ENCODE results near the gene PDE6A. TPM values are rescaled to one million over a fixed set of nuclear protein-coding genes. Genes with fewer than 3 reads are reported as not detected.

Gene PDE6A
- total RNA-seq, 1 donor from 2014 or later: 0.35 TPM

DNA sequence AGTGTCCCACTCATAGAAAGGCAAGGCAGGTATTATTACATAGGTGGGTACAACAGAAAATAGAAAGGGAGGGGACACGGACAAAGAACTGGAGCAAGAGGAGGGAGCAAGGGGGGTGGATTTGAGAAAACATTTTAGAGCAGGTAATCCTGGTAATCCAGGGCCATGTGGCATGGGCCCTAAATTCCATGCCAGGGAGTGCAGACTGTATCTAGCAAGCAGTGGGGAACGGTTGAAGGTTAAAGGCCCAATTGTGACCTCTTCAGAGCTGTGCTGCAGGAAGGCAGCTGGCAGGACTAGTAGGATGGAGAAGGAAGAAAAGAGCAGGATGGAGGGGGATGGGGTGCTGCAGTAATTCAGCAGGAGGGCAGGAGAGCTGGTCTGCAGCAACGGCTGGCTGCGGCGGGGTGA lies 75.2 kb downstream of the PDE6A start:
- no peak for DNase-seq (ENCODE audit: low read depth)

GRCh38 chr5:149865746-149866145 lies 78.8 kb downstream of the PDE6A start:
- no peak for DNase-seq (ENCODE audit: low read depth)

GRCh38 chr5:149863830-149864229 lies 80.8 kb downstream of the PDE6A start:
- no peak for DNase-seq (ENCODE audit: low read depth)

- DNase-seq (ENCODE audit: low read depth): no peak
Measured at GRCh38 chr5:149863176-149863575, 81.4 kb downstream of the PDE6A start.

DNA sequence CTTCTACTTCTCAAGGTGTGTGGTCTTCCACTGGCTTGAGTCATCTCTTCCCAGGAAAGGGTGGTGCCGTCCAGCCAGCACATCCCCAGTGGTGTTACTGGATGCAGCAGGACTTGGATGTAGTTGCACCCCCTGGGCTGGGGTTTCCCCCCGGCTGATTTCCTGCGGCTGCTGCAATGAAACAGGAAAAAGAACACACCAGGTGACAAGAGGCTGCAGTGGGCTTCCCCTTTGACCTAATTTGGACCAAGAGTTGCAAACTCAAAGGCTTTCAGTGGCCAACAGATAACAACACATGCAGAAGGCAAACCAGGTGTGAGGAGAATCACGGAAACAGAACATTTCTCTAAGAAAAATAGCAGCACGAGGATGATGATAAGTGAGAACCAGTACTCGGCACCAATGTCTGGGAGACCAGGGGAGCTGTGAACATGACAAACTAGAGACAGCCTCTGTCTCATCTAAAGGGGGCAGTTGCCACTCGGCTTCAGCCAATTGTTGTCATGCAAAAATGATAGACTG lies 83.7 kb downstream of the PDE6A start:
- no peak for DNase-seq (ENCODE audit: low read depth)

DNA sequence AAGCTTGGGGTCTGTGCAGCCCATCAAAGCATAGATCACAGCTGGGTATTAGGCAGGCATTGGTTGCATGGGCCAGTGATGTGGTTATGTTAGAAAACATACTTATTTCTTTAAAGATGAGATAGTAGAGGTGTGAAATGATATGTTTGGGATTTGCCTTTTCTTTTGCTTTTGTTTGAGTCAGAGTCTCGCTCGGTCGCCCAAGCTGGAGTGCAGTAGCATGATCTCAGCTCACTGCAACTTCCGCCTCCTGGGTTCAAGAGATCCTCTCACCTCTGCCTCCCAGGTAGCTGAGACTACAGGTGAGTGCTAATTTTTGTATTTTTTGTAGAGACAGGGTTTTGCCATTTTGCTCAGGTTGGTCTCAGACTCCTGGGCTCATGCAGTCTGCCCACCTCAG lies 84.8 kb downstream of the PDE6A start:
- no peak for DNase-seq (ENCODE audit: low read depth)

GRCh38 chr5:149858481-149858880 lies 86.1 kb downstream of the PDE6A start:
- peak; percentile 86 for DNase-seq (ENCODE audit: low read depth)

GRCh38 chr5:149857499-149857898 lies 87.1 kb downstream of the PDE6A start:
- DNase-seq (ENCODE audit: low read depth): peak; percentile 99

DNA sequence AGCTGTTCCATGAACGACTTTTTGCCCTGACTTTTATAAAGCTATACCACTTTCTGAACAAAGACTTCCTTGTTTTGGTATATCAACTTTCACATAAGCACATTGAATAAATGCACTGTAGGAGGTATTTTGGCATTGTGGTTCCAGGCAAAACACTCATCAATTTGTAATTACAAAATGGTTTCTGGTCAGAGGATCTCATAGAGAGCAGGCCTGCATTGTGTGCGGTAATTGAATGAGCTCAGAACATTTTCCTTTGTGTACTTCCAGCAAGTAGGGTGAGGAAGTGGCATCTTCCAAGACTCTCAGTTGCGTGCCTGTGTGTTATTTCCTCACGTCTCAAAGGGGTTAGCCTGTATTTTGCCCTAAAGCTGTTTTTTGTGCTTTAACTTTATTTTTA lies 89.2 kb downstream of the PDE6A start:
- no peak for DNase-seq (ENCODE audit: low read depth)

- DNase-seq (ENCODE audit: low read depth): no peak
Measured at GRCh38 chr5:149854866-149855265, 89.7 kb downstream of the PDE6A start.

DNA sequence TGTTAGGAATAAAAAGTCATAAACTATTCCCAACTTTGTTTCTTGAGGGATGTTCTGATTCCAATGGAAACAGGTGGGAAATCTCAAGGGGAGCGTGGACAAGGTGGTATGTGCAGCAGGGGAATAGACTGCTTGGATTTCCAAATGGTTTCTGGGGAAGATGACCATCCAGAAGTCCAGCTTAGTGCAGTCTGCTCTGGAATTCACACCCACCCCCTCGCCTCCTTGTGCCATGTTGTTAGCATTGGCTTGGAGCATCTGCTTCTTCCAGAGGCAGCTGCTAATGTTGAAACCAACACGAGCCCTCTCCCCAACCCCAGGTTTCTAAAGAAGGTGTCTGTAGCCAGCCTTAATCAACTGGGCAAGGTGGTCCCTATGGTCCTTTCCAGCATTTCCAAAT lies 90.9 kb downstream of the PDE6A start:
- peak; percentile 55 for DNase-seq (ENCODE audit: low read depth)

DNA sequence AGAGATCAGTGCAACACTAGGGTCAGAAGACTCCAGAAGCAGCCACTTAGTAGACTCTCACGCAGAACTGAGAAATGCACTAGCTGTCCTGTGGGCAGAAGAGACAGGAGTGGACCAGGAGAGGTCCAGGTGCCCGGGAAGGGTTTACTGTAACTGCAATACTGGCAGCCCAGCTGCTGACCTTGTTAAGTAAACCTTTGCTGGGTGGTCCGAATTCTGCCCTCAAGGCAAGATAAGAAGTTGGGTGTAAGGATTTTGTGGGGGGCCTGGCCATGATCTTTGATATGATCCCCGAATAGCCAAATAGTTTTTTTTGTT lies 91.3 kb downstream of the PDE6A start:
- no peak for DNase-seq (ENCODE audit: low read depth)

GRCh38 chr5:149852641-149853330 lies 91.8 kb downstream of the PDE6A start:
- DNase-seq (ENCODE audit: low read depth): peak; percentile 87

DNA sequence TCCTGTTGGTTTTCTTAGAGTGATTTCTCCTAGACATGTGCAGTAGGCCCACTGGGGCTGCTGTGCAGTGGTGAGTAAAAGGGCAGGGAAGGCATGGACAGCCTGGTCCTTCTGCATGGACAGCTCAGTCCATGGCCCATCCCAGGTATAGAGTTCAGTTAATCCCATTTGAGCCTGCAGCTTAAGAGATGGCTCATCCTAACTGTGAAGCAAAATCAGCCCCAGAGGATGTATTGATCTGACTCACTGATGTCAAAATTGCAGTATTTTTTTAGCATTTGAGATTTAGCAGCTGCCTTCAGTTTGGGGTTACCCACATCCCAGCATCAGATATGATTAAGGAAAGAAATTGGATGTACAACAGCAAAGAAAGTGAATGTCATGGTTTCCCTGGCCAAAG lies 93.4 kb downstream of the PDE6A start:
- DNase-seq (ENCODE audit: low read depth): no peak

GRCh38 chr5:149849966-149850910 lies 94.4 kb downstream of the PDE6A start:
- DNase-seq (ENCODE audit: low read depth): no peak

GRCh38 chr5:149849280-149849965 lies 95.2 kb downstream of the PDE6A start:
- no peak for DNase-seq (ENCODE audit: low read depth)

GRCh38 chr5:149847611-149848010 lies 97.0 kb downstream of the PDE6A start:
- no peak for DNase-seq (ENCODE audit: low read depth)

DNA sequence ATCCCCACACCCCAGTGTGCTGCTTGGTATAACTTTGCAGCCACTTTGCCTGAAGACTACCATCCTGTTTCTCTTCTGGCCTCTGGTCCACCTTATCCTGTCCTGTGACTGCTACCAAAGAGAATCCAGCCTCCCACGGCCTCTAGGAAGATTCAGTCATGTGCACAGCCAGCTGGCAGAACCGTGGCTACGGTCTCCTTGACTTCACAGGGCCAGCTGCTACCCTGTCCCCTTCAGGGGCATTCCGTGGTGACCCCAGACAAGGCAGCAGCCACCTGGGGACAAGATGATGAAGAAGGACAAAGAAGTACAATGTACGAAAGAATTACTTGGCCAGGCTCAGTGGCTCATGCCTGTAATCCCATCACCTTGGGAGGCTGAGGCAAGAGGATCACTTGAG lies 98.6 kb downstream of the PDE6A start:
- peak; percentile 90 for DNase-seq (ENCODE audit: low read depth)

- DNase-seq (ENCODE audit: low read depth): no peak
Measured at GRCh38 chr5:149845601-149846000, 99.0 kb downstream of the PDE6A start.

GRCh38 chr5:149841851-149842793 lies 102.5 kb downstream of the PDE6A start:
- DNase-seq (ENCODE audit: low read depth): no peak

Data from myocyte (in vitro differentiated cells).